Thoracic aorta (tissue), 2 donors: ENCODE results near the gene TPSD1. TPM values are rescaled to one million over a fixed set of nuclear protein-coding genes. Genes with fewer than 3 reads are reported as not detected.

Source experiments
- ATAC-seq: fragments of 150-250 bp; one replicate; pipeline ENCODE4 v1.8.0; 2017; ENCODE audit warnings: low read depth; ENCODE audit not compliant: insufficient number of reproducible peaks, low FRiP score
- DNase-seq: peaks from one replicate; pipeline ENCODE4 v3.0.0-alpha.2; 2020; ENCODE audit warnings: low spot score
- H3K27ac ChIP-seq, 2 donors: fragments of 200-600 bp; sonication (generic); 1 replicate in 1 of 2; 2 replicates in 1 of 2; pipeline ENCODE4 v1.5.1; 2016; ENCODE audit warnings: mild to moderate bottlenecking in 2 of 2, moderate library complexity in 2 of 2
- H3K27me3 ChIP-seq: fragments of 200-600 bp; sonication (generic); replicated peaks from 2 replicates; pipeline ENCODE4 v1.6.0; 2016; ENCODE audit warnings: mild to moderate bottlenecking; ENCODE audit not compliant: insufficient read depth
- H3K36me3 ChIP-seq: fragments of 200-600 bp; sonication (generic); one replicate; pipeline ENCODE4 v1.5.1; 2016
- H3K4me1 ChIP-seq, 2 donors: fragments of 200-600 bp; sonication (generic); 1 replicate in 1 of 2; 2 replicates in 1 of 2; pipeline versions ENCODE4 v1.5.1 to v1.6.0; 2016; ENCODE audit warnings: low read depth in 2 of 2, mild to moderate bottlenecking in 1 of 2; ENCODE audit not compliant: control insufficient read depth in 1 of 2
- H3K4me3 ChIP-seq: fragments of 200-600 bp; sonication (generic); 2 replicates; pipeline ENCODE4 v1.5.1; 2016; ENCODE audit warnings: mild to moderate bottlenecking
- H3K9me3 ChIP-seq: fragments of 200-600 bp; sonication (generic); 2 replicates; pipeline ENCODE4 v1.5.1; 2016
- CTCF ChIP-seq: fragments of 200-600 bp; sonication (generic); IDR thresholded peaks from one replicate; pipeline ENCODE4 v1.5.1; 2019; ENCODE audit warnings: antibody characterized with exemption
- total RNA-seq, 2 donors: library from RNA; depleted of rRNA; stranded (reverse); fragments of >200 nt; gene quantifications; one replicate each; pipeline versions ENCODE4 v1.1.0 to v1.2.3, GENCODE V29; 2016

Gene TPSD1
- total RNA-seq, 2 donors from 2014 or later: 3.1 TPM; not detected in 1

- H3K36me3 ChIP-seq: no peaks in the 10 kb centered on the region
- no peak overlapping the region for H3K27ac ChIP-seq
- no peaks in the 10 kb centered on the region for H3K27me3 ChIP-seq
- no peaks in the 10 kb centered on the region for H3K9me3 ChIP-seq
- TF ChIP-seq CTCF: no peak
- no peak for DNase-seq
- no peaks in the 10 kb centered on the region for H3K4me1 ChIP-seq
- H3K4me3 ChIP-seq: no peak overlapping the region
- no peak for ATAC-seq
Observed at GRCh38 chr16:1277617-1278282, 21.9 kb downstream of the TPSD1 start.

GRCh38 chr16:1278477-1278876, 22.6 kb downstream of the TPSD1 start:
- no peak for TF ChIP-seq CTCF
- ATAC-seq: no peak
- no peaks in the 10 kb centered on the region for H3K4me1 ChIP-seq
- no peak overlapping the region for H3K27ac ChIP-seq
- H3K36me3 ChIP-seq: no peaks in the 10 kb centered on the region
- H3K27me3 ChIP-seq: no peaks in the 10 kb centered on the region
- no peak overlapping the region for H3K4me3 ChIP-seq
- DNase-seq: no peak
- H3K9me3 ChIP-seq: no peaks in the 10 kb centered on the region

- TF ChIP-seq CTCF: no peak
- Histone ChIP-seq H3K36me3 (no peaks in the 10 kb centered on the region), H3K27ac (no peak overlapping the region), H3K27me3 (no peaks in the 10 kb centered on the region), H3K4me3 (no peak overlapping the region), H3K9me3 (no peaks in the 10 kb centered on the region), H3K4me1 (no peaks in the 10 kb centered on the region)
- DNase-seq (no peak), ATAC-seq (no peak)
Observed at GRCh38 chr16:1279081-1279944, 23.4 kb downstream of the TPSD1 start.

- TF ChIP-seq CTCF: no peak
- ATAC-seq: no peak
- no peak overlapping the region for H3K27ac ChIP-seq
- H3K4me1 ChIP-seq: no peaks in the 10 kb centered on the region
- H3K4me3 ChIP-seq: no peak overlapping the region
- DNase-seq: no peak
- H3K27me3 ChIP-seq: no peaks in the 10 kb centered on the region
- no peaks in the 10 kb centered on the region for H3K9me3 ChIP-seq
- H3K36me3 ChIP-seq: no peaks in the 10 kb centered on the region
Observed at GRCh38 chr16:1279945-1280589, 24.2 kb downstream of the TPSD1 start.

- Histone ChIP-seq H3K9me3 (no peaks in the 10 kb centered on the region), H3K36me3 (no peaks in the 10 kb centered on the region), H3K4me1 (no peaks in the 10 kb centered on the region), H3K27me3 (no peaks in the 10 kb centered on the region), H3K27ac (no peak overlapping the region), H3K4me3 (no peak overlapping the region)
- DNase-seq: no peak
- TF ChIP-seq CTCF: no peak
- no peak for ATAC-seq
Observed at GRCh38 chr16:1280783-1281182, 24.9 kb downstream of the TPSD1 start.
